SH-SY5Y (cell line): ENCODE results near the gene USE1.

Source experiments
- GATA2 ChIP-seq: IDR thresholded peaks from 2 replicates; pipeline ENCODE4 v1.6.1; 2011; ENCODE audit warnings: mild to moderate bottlenecking, low read depth, low read length
- GATA3 ChIP-seq: IDR thresholded peaks from 2 replicates; pipeline ENCODE4 v1.6.1; 2011; ENCODE audit warnings: low read depth, mild to moderate bottlenecking, low read length, moderate library complexity

The USE1 gene

GRCh38 chr19:17200408-17201079, 14.6 kb upstream of the USE1 start:
- no peak for TF ChIP-seq GATA3
- TF ChIP-seq GATA2 = no peak

DNA sequence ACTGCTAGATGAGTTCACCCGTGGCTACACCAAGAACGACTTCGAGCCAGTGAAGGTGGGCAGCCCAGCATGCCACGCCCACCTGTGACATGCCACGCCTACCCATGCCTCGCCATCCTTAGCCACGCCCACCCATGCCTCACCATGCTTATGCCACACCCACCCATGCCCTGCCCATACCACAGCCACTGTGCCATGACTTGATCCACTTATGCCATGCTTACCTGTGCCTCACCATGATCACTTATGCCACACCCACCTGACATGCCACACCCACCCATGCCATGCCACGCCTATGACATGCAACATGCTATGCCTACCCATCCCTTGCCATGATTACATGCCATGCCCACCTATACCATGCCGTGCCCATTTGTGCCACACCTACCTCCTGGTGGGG, 12.9 kb upstream of the USE1 start:
- TF ChIP-seq GATA2 (no peak), GATA3 (no peak)

- no peak for TF ChIP-seq GATA3
- no peak for TF ChIP-seq GATA2
Measured at GRCh38 chr19:17202713-17203112, 12.4 kb upstream of the USE1 start.

GRCh38 chr19:17205237-17206140, 9.7 kb upstream of the USE1 start:
- no peak for TF ChIP-seq GATA3

GRCh38 chr19:17206736-17207581, 8.2 kb upstream of the USE1 start:
- TF ChIP-seq GATA3 (no peak), GATA2 (no peak)

DNA sequence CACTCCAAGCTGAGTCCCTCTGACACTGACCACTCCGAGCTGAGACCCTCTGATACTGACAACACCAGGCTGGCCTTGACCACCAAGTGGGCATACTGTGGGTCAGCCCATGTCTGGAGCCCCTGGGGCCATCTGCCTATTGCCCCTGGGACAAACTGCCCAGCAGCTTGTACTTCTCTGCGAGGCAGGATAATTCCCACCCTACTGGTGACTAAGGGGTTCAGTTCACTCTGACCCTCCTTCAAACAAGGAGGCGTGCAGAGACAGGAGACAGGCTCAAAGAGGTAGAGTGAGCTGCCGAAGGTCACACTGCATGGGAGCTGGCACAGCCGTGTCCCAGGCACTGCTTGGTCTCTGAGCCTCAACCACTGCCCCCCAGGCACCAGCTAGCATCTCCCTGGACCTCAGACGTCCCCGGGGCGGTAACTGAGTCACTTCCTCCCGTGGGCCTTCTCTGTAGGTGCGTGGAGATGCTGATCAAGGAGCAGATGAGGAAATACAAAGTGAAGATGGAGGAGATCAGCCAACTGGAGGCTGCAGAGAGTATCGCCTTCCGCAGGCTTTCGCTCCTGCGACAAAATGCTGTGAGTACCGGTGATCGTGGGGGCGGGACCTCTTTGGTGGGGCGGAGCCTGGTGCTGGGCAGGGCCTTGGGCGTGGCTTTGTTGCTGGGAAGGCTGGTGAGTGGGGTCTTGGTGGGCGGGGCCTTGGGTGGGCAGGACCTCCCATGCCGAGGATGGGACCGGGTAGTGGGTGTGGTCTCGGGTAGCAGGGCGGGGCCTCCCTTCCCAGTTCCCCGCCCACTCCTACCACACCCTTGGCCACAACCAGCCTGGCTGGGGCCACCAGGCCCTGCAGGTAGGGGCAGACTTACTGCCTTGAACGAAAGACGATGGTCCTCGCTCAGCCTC, 5.8 kb upstream of the USE1 start:
- TF ChIP-seq GATA2 (no peak), GATA3 (no peak)

GRCh38 chr19:17210296-17210695, 4.9 kb upstream of the USE1 start:
- no peak for TF ChIP-seq GATA3
- TF ChIP-seq GATA2 = no peak

DNA sequence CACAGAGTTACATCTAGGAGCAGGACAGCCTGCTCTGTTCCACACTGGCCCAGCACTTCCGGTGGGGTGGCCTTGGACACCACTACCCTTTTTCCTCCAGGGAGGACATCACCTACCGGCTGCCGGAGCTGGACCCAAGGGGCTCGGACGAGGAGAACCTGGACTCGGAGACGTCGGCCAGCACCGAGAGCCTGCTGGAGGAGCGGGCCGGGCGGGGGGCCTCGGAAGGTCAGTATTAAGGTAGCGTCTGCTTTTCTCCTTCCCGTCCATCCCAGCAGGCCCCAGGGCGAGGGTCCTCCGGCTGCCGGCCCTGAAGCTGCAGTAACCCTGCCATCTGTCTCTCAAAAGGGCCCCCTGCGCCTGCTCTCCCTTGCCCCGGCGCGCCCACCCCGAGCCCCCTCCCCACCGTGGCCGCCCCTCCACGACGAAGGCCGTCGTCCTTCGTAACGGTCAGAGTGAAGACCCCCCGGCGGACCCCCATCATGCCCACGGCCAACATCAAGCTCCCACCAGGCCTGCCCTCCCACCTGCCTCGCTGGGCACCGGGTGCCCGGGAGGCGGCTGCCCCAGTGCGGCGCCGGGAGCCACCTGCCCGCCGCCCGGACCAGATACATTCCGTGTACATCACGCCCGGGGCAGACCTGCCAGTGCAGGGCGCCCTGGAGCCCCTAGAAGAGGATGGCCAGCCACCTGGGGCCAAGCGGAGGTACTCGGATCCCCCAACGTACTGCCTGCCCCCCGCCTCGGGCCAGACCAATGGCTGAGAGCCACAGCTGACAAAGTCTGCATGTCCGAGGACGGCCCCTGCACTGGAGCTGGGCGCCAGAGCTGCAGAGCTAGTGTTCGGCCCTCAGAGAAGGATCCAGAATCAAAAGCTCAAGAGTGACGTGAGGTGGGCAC, 3.4 kb upstream of the USE1 start:
- no peak for TF ChIP-seq GATA2
- no peak for TF ChIP-seq GATA3

DNA sequence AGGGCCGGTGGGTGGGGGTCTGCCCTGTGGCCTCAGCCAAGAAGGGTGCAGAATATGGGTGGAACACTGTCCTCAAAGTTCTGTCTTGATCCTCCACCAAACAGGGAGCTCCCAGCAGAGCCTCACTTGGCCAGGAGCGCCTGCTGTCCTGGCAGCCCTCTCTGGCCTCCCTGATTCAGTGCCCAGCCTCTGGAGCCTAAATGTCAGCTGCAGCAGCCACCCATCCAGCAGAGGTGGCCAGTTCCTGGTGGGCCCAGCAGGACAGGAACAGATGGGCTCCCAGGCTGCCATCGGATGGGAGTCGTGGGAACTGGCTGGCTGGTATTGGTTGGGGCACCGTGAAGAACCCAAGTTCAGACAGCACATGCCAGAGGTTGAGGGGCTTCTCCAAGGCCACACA, 1.8 kb upstream of the USE1 start:
- no peak for TF ChIP-seq GATA3

DNA sequence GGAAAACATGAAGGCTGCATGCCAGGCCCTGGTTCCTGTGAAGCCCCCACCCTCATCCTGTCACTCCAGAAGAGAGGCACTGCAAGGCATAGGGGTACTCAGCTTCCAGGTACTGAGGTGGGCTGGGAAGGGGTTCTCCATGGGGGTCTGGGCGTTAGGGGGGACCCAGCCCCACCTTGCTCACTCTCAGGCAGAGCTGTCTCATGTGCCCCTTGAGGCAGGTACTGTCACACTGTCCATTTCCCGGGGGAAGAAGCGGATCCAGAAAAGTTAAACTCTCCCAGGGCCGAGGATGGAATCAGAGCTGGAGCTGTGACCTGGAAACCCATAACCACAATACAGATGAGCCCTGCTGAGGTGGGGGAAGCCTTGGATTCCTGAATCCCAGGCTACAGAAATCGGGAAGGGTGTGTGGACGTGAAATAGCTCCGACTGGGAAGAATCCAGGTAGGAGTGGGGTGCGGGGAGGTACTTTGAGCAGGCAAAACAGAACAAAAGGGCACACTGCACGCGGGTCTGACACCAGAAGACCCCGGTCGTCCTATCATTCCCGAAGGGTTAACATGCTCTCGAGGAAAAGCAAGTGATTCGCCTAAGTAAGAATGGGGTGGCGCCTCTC, 540 bp upstream of the USE1 start:
- TF ChIP-seq GATA3 (no peak), GATA2 (no peak)

GRCh38 chr19:17216058-17216670, 1.0 kb downstream of the USE1 start:
- TF ChIP-seq GATA3 = no peak
- TF ChIP-seq GATA2 = no peak

GRCh38 chr19:17219286-17219685, 4.1 kb downstream of the USE1 start:
- no peak for TF ChIP-seq GATA2
- no peak for TF ChIP-seq GATA3
